Measurements from ENCODE around the gene GCNT4.
A peak's percentile ranks its signal among the peaks of the same experiment; 100 is the strongest.
"Not testable (repeated sequence)": the region's sequence is repeated elsewhere in the genome, so short reads cannot be mapped to it uniquely, and the experiment has no call there.

Gene GCNT4, protein sequence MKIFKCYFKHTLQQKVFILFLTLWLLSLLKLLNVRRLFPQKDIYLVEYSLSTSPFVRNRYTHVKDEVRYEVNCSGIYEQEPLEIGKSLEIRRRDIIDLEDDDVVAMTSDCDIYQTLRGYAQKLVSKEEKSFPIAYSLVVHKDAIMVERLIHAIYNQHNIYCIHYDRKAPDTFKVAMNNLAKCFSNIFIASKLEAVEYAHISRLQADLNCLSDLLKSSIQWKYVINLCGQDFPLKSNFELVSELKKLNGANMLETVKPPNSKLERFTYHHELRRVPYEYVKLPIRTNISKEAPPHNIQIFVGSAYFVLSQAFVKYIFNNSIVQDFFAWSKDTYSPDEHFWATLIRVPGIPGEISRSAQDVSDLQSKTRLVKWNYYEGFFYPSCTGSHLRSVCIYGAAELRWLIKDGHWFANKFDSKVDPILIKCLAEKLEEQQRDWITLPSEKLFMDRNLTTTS

GRCh38 chr5:75052192-75053053, at the start of gene GCNT4:
GCNT4 (minus strand) TSS chr5:75052558; CDS start chr5:75030037, 22,521 bp downstream.
- DNase-seq = peak; percentile 96 to 98 (median 96)

GRCh38 chr5:75095956-75096355, 43.6 kb upstream of the GCNT4 start:
- DNase-seq = not testable (repeated sequence)

DNA sequence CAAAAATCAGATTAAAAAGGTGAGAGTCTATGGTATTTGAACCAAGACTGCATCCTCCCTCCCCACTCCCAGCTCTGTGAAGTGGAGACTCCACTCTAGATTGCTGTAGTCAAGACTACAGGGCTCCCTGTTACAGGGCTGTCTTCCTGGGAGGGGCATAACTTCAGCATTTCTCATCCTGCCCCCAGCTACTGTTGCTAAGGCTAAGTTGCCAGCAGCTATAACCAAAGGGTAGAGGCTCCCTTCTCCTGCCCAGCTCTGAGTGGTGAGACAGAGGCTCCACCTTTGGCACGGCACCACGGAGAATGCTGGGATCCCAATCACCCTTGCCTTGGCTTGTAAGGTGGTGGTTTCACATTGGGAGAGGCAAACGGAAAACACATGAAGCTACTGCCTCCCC, 39.2 kb upstream of the GCNT4 start:
- no peak for DNase-seq

GRCh38 chr5:75089662-75090061, 37.3 kb upstream of the GCNT4 start:
- no peak for DNase-seq

GRCh38 chr5:75089137-75089536, 36.8 kb upstream of the GCNT4 start:
- DNase-seq = peak; percentile 11 to 19 (median 14)

GRCh38 chr5:75088648-75089047, 36.3 kb upstream of the GCNT4 start:
- DNase-seq = no peak

DNA sequence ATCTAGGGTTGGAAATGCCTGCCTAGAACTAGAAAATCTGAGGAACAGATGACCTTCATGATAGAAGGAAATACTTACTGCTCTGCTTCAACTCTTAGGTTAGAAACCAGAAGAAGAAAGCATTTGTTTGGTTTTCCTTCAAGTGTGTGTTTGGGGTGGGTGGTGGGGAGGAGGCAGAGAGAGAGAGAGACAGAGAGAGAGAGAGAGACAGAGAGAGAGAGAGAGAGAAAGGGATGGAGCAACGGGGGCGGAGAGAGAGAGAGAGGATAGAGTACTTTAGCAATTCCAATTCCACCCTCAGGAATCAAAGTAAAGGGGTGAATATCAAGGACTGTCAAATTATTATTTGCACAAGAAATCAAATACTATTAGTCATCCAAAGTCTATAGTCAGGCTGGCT, 29.2 kb upstream of the GCNT4 start:
- no peak for DNase-seq

DNA sequence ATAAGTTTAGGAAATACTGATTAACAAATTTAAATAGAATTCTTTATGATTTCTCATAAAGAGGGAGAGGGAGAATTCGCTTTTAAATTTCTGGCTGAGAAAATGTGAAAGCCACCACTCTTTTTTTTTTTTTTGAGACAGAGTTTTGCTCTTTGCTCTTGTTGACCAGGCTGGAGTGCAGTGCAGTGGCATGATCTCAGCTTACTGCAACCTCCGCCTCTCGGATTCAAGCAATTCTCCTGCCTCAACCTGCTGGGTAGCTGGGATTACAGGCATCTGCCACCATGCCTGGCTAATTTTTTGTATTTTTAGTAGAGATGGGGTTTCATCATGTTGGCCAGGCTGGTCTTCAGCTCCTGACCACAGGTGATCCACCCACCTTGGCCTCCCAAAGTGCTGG, 27.0 kb upstream of the GCNT4 start:
- not testable (repeated sequence) for DNase-seq

GRCh38 chr5:75078027-75078426, 25.7 kb upstream of the GCNT4 start:
- DNase-seq = no peak

- no peak for DNase-seq
Measured at GRCh38 chr5:75072061-75072460, 19.7 kb upstream of the GCNT4 start.

DNA sequence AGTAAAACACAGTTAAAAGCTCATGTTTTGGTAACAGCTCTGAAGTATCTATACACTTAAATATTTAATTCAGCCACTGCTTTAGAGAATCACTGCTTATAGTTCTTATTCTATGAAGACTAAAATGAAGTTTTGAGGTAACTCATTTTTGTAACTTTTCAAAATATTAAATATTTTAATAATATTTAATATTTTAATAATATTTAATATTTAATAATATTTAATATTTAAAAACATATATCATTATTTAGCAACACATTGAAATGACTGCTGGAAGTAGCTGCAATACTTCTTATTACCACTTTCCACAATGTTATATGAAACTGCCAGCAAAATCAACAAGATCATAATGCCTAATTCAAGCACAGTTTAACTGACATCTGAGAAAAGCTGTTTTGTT, 18.7 kb upstream of the GCNT4 start:
- no peak for DNase-seq

- no peak for DNase-seq
Measured at GRCh38 chr5:75067434-75067833, 15.1 kb upstream of the GCNT4 start.

- DNase-seq = no peak
Measured at GRCh38 chr5:75062925-75063531, 10.7 kb upstream of the GCNT4 start.

- DNase-seq = peak; percentile 13 to 44 (median 36)
Measured at GRCh38 chr5:75059912-75060545, 7.7 kb upstream of the GCNT4 start.

DNA sequence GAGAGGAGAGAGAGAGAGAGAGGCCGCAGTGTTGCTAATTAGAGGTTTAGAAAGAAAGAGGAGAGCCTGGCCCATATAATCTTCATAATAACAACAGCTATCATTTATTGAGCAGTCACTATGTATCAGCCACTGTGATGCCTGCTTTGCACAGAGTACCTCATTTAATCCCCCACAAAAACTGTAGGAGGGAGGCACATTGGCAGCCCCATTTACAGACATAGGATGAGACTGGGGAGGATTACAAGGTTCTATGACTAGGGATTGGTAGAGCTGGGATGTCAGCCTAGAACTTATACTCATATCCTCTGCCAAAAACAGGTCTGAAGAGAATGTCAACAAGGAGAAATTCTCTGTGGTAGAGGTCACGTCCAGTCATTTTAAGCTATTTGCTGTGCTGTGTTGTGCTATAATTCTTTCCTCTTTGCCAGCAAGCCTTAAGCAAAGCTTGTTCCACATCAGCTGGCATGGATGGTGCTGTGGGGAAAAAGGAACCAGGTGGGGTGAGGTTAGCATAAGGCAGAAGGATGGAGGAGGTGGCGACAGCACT, 6.7 kb upstream of the GCNT4 start:
- no peak for DNase-seq

DNA sequence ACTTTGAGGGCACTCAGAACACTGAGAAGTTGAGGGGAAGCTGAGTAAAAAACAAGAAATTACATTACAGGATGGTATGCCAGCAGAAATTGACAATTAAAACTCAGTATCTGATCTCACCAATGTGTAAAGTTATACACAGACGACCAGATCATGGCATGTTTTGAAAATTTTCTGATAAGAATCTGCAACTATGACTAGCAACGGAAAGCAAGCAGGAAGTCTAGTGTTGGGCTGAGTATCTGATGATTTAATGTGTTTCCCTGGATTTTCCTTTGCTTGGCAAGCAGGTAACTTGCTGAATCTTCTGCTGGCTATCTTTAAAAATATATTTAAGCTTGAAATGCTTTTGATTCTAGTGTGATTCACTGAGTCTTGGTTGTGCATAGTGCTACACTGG, 5.2 kb upstream of the GCNT4 start:
- no peak for DNase-seq

DNA sequence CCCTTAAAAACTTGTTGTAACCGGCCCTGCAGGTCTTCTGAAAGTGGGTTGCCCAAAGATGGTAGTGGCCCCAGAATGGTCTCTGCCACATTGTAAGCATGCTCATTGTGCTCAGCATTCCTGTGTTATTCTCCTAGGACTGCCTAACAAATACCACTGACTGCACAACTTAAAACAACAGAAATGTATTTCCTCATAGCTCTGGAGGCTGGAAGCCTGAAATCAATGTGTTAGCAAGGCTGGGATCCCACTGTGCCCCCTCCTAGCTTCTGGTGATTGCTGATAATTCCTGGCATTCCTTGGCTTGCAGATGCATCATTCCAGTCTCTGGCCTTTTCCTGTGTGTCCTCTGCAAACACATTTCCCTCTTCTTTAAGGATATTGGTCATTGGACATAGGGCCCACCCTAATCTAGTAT, 3.4 kb upstream of the GCNT4 start:
- DNase-seq = no peak

GRCh38 chr5:75054134-75054930, 2.0 kb upstream of the GCNT4 start:
- no peak for DNase-seq

- DNase-seq = peak; percentile 92 to 96 (median 94)
Measured at GRCh38 chr5:75053304-75054133, 1.2 kb upstream of the GCNT4 start.

- DNase-seq = no peak
Measured at GRCh38 chr5:75053054-75053303, 621 bp upstream of the GCNT4 start.

- no peak for DNase-seq
Measured at GRCh38 chr5:75051217-75051751, 1.1 kb downstream of the GCNT4 start.
